ENCODE data around the gene CHGA.

The CHGA gene, protein sequence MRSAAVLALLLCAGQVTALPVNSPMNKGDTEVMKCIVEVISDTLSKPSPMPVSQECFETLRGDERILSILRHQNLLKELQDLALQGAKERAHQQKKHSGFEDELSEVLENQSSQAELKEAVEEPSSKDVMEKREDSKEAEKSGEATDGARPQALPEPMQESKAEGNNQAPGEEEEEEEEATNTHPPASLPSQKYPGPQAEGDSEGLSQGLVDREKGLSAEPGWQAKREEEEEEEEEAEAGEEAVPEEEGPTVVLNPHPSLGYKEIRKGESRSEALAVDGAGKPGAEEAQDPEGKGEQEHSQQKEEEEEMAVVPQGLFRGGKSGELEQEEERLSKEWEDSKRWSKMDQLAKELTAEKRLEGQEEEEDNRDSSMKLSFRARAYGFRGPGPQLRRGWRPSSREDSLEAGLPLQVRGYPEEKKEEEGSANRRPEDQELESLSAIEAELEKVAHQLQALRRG

DNA sequence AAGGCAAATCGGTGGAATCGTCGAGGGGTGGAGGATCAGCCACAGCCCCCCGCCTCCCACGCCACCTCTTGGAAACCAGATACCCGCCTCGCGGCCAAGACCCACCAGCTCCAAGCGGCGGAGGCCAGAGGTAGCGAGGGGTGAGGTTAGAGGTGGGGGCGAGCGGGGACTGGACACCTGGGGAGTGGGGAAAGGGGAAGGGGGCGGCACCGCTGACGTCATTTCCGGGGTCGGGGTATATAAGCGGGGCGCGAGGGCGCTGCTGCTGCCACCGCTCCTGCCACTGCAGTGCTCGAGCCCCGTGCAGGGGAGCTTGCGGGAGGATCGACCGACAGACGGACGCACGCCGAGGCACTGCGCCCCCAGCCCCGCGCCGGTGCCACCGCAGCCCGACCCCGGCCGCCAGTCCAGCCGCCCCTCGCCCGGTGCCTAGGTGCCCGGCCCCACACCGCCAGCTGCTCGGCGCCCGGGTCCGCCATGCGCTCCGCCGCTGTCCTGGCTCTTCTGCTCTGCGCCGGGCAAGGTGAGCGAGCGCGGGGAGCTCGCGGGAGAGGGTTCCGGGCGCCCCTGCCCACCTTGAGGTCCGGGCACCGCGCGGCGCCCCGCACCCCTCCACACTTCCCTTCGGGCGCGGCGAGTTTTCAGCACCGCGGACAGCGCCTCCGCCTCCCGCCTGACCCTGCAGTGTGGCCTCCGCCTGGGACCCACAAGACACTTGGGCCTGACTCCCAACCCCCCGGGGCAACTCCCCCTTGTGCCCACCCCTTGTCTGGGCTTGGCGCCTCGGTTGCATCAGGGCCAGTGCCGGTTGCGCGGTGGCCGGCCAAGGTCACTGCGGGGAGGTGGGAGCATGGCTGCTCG, at the start of gene CHGA:
TSS of gene CHGA (plus strand) at position 268 of the 861 bp plus-strand sequence. CDS start at position 478, 210 bp downstream.
- H3K4me1 ChIP-seq = peaks cover 10% of the 10 kb centered on the region
- H3K27ac ChIP-seq = peak within 1 kb of the TSS; percentile 97

DNA sequence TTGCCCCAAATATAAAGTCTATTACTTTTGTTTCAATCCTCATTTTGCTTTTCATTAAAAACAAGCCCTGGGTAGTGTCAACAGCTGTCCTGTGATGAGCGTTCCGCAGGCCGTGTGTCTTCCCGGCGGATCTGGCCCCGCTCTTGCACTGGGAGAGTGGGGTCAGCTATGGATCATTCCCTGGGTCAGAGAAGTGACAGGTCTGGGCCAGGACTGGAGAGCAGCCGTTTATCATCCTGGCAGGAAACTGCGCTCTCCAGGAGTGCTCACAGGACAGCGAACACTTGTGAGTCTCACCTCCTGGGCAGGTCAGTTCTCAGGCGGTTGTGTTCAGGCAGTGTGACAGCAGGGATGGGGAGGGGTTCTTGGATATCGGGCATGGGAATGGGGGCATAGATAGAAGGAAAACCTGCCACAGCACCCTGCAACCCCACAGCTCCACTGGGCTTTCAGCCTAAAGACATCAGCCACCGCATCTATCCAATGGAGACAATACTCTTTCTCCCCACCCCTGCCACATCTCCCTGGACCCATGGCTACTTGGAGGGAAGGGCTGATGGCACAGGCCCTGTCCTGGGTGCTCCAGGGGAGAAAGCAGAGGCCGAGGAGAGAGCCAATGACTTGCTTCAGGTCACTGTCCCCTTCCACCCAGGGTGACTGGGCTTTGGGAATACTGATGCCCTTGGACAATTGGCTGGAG, 47.8 kb upstream of the CHGA start:
- Histone ChIP-seq H3K9ac (no peak overlapping the region), H3K4me3 (ENCODE audit: low read depth, low read length) (no peak overlapping the region), H3K79me2 (no peaks in the 10 kb centered on the region), H3K27ac (no peak overlapping the region), H2AFZ (no peak overlapping the region), H3K9me3 (ENCODE audit: control insufficient read depth, low read length) (no peaks in the 10 kb centered on the region), H3K4me1 (no peaks in the 10 kb centered on the region), H3K4me2 (ENCODE audit: low read length) (no peak overlapping the region), H3K27me3 (ENCODE audit: control insufficient read depth, insufficient read depth, low read length) (no peaks in the 10 kb centered on the region), H3K36me3 (ENCODE audit: control insufficient read depth, insufficient read depth, low read length) (no peaks in the 10 kb centered on the region)
- TF ChIP-seq, protein P1, sequence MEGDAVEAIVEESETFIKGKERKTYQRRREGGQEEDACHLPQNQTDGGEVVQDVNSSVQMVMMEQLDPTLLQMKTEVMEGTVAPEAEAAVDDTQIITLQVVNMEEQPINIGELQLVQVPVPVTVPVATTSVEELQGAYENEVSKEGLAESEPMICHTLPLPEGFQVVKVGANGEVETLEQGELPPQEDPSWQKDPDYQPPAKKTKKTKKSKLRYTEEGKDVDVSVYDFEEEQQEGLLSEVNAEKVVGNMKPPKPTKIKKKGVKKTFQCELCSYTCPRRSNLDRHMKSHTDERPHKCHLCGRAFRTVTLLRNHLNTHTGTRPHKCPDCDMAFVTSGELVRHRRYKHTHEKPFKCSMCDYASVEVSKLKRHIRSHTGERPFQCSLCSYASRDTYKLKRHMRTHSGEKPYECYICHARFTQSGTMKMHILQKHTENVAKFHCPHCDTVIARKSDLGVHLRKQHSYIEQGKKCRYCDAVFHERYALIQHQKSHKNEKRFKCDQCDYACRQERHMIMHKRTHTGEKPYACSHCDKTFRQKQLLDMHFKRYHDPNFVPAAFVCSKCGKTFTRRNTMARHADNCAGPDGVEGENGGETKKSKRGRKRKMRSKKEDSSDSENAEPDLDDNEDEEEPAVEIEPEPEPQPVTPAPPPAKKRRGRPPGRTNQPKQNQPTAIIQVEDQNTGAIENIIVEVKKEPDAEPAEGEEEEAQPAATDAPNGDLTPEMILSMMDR (IDR thresholded peaks at IDR 0.05) = no peak

More for the DNA sequence above, at the start of gene CHGA:
- Histone ChIP-seq H3K9me3 (ENCODE audit: control insufficient read depth, low read length) (no peaks in the 10 kb centered on the region), H3K4me2 (ENCODE audit: low read length) (peak within 1 kb of the TSS; percentile 56), H3K36me3 (ENCODE audit: control insufficient read depth, insufficient read depth, low read length) (no peaks in the 10 kb centered on the region), H3K4me3 (ENCODE audit: low read depth, low read length) (peak within 1 kb of the TSS; percentile 72), H3K9ac (peak within 1 kb of the TSS; percentile 92), H3K27me3 (ENCODE audit: control insufficient read depth, insufficient read depth, low read length) (no peaks in the 10 kb centered on the region), H3K79me2 (peaks cover 44% of the 10 kb centered on the region), H2AFZ (peak within 1 kb of the TSS; percentile 65)
- TF ChIP-seq, protein P1 (IDR thresholded peaks at IDR 0.05) = no peak

DNA sequence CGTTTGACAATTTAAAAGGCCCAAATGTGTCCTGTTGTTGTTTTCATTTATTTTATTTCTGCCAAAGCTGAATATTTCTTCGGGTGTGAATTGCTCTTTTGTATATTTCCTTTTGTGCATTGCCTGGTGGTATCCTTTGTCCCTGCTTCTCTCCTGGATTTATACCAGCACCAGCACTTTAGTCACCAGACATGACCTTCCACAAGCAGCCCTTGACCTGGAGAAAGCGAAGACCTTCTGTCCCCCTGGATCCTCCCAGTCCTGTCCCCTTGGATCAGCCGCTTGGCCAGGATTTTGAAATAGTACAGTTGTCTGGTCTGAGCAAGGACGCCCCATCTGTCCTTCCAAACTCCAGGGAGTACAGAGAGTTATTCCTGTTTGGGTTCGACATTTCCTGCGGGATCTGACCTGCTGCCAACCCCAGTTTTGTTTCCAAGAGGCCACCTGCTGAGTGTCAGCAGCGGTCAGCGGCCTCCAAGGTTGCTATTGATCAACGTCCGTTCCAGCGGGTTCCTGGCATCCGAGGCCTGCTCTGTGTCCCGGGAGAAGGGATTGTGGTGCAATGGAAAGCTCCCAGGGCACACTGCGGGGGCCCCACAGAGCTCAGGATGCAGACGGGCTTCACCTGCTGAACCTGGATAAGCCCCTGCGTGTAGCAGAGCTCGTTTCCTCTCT, 45.1 kb upstream of the CHGA start:
- no peak overlapping the region for H3K4me3 ChIP-seq (ENCODE audit: low read depth, low read length)
- no peaks in the 10 kb centered on the region for H3K4me1 ChIP-seq
- H3K27ac ChIP-seq = no peak overlapping the region

DNA sequence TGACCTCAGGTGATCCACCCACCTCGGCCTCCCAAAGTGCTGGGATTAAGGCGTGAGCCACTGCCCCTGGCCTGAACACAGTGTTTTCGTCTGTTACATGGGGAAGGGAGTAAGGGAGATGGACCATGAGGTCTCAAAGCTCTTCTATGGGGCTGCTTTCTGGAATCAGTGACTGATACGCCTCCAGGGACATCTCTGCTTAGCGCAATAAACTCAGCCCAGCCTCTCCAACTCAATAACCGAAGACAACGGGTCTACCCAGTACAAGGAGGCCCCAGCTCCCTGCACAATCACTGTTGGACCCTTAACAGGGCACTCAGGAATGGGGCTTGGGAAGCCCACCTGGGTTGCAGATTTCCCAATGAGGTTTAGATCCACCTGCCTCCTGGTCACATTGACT, 42.6 kb upstream of the CHGA start:
- H2AFZ ChIP-seq = peak overlapping the region; percentile 59
- peaks cover 4% of the 10 kb centered on the region for H3K4me1 ChIP-seq
- no peak overlapping the region for H3K4me2 ChIP-seq (ENCODE audit: low read length)
- no peaks in the 10 kb centered on the region for H3K79me2 ChIP-seq
- TF ChIP-seq, protein P1 (IDR thresholded peaks at IDR 0.05) = no peak
- no peaks in the 10 kb centered on the region for H3K9me3 ChIP-seq (ENCODE audit: control insufficient read depth, low read length)
- H3K36me3 ChIP-seq (ENCODE audit: control insufficient read depth, insufficient read depth, low read length) = no peaks in the 10 kb centered on the region
- no peak overlapping the region for H3K4me3 ChIP-seq (ENCODE audit: low read depth, low read length)
- no peak overlapping the region for H3K27ac ChIP-seq
- H3K27me3 ChIP-seq (ENCODE audit: control insufficient read depth, insufficient read depth, low read length) = no peaks in the 10 kb centered on the region
- no peak overlapping the region for H3K9ac ChIP-seq

More for the DNA sequence above, 45.1 kb upstream of the CHGA start:
- Histone ChIP-seq H3K4me2 (ENCODE audit: low read length) (no peak overlapping the region), H3K9me3 (ENCODE audit: control insufficient read depth, low read length) (no peaks in the 10 kb centered on the region), H3K79me2 (no peaks in the 10 kb centered on the region), H3K27me3 (ENCODE audit: control insufficient read depth, insufficient read depth, low read length) (no peaks in the 10 kb centered on the region), H3K36me3 (ENCODE audit: control insufficient read depth, insufficient read depth, low read length) (no peaks in the 10 kb centered on the region), H2AFZ (no peak overlapping the region), H3K9ac (no peak overlapping the region)
- TF ChIP-seq, protein P1 (IDR thresholded peaks at IDR 0.05) = no peak

All from parathyroid adenoma (tissue), 2 donors.